Pancreas (tissue), 10 donors: Measurements from ENCODE around the gene FBLN2. TPM values are rescaled to one million over a fixed set of nuclear protein-coding genes. Genes with fewer than 3 reads are reported as not detected.

Experiments
- ATAC-seq, 4 donors: fragments of 200-7000 bp; cut with Tn5 transposase; one replicate each; pipeline versions ENCODE4 v1.8.0 to v1.9.1; 2020; ENCODE audit warnings: mild to moderate bottlenecking in 4 of 4, moderate library complexity in 4 of 4
- DNase-seq, 6 donors: peaks; one replicate each; pipeline ENCODE4 v3.0.0-alpha.2; 2020
- FAIRE-seq: peaks from 2 replicates; lab custom pipeline; 2012; peaks lifted over from hg19 to GRCh38; lab: Jason Lieb, UNC
- H3K27ac ChIP-seq, 4 donors: fragments of 200-600 bp; sonication (generic); 1 replicate in 3 of 4; 2 replicates in 1 of 4; pipeline versions ENCODE4 v1.5.0 to v1.8.0; 2020
- H3K27me3 ChIP-seq, 4 donors: fragments of 200-600 bp; one replicate each; pipeline ENCODE4 v1.8.0; 2021
- H3K36me3 ChIP-seq, 3 donors: fragments of 200-600 bp; sonication (generic) in 1 of 3; one replicate each; pipeline versions ENCODE4 v1.5.0 to v1.8.0; 2020 to 2021
- H3K4me1 ChIP-seq, 3 donors: fragments of 200-600 bp; one replicate each; pipeline ENCODE4 v1.8.0; 2021
- H3K4me3 ChIP-seq, 4 donors: fragments of 200-600 bp; sonication (generic) in 2 of 4; one replicate each; pipeline versions ENCODE4 v1.5.0 to v1.8.0; 2020 to 2021
- H3K9me3 ChIP-seq, 4 donors: fragments of 200-600 bp; one replicate each; pipeline ENCODE4 v1.8.0; 2021
- CTCF ChIP-seq, 4 donors: fragments of 200-600 bp; sonication (generic) in 3 of 4; IDR thresholded peaks; one replicate each; pipeline versions ENCODE4 v1.5.0 to v1.8.0; 2021; ENCODE audit warnings: antibody characterized with exemption in 4 of 4
- WGBS, 2 donors: extraction: QIAGEN DNeasy Blood & Tissue Kit; methylation state at CpG; one replicate each; pipeline ENCODE4 v1.1.7; 2013; 5-methylcytosine and 5-hydroxymethylcytosine counted together
- intact Hi-C, 3 donors: fragments of 100-400 bp; cut with DNase I; formaldehyde crosslinking; loops; one replicate each; pipeline versions ENCODE4 v1.11.1 to v1.14.2; 2022
- polyA plus RNA-seq, 2 donors: library from polyadenylated mRNA; stranded (reverse); fragments of 200-250 nt; gene quantifications; one replicate each; pipeline ENCODE4 v1.2.3, GENCODE V29; 2013
- total RNA-seq, 6 donors: library from RNA; stranded (reverse); fragmentation: NEBNext Ultra II Directional in 4 of 6; extraction: Animal tissue kit (Norgen Biotek cat#: 25700) in 4 of 6; gene quantifications; one replicate each; pipeline versions ENCODE4 v1.2.1 to v1.2.4, GENCODE V29; 2021 to 2023
- donor health status: healthy with polysubstance abuse.
- donor health status: DM: no; HTN: no; CAD: no; lungs with moderate emphysema.
- donor health status: DM: no; HTN: no; CAD: no.
- donor health status: control.
- donor health status: control.
- donor health status: Bipolar disorder and iron deficiency.
- donor health status: DM: yes; HTN: yes; CAD: no.
- donor health status: DM: no; HTN: no; CAD: no.
- donor health status: DM: no; HTN: no; CAD: no.
- donor health status: DM: yes; HTN: yes; CAD: no.

Gene FBLN2
- total and polyA plus RNA-seq, 8 donors = 2.4 to 21.8 (median 4.2) TPM

DNA sequence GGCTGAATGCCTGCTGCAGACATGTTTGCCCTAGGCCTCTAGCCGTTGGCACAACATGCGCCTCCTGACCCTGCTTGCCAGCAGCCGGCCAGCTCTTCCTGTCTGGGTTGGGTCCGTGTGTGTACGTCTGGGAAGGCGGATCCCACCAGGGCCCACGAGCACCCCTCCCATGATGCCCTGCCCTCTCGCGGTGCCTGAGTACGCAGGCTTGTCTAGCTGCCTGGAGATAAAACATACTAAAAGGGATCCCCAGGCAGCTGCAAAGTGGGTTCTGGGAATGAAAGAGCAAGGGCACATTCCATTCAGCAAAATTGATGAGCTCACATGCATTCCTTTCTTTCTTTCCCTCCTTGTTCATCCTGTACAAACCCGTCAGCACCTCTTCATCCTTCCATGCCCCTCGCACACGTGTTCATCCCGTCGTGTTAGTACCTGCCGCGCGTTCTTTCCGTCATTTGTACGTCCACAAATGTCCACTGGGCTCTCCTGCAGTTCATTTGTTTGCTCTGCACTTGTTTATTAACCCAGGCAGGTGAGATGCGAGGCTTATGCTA lies 74.3 kb downstream of the FBLN2 start:
- FAIRE-seq (no peak), DNase-seq (peak in 1 of 6 donors; percentile 53), ATAC-seq (peak in 2 of 4 donors; percentile 33 to 61)
- intact Hi-C loops = no loop called here
- no peak for TF ChIP-seq CTCF (IDR thresholded peaks at IDR 0.05)
- Histone ChIP-seq H3K4me3 (no peak overlapping the region), H3K27me3 (no peaks in the 10 kb centered on the region), H3K36me3 (no peaks in the 10 kb centered on the region), H3K27ac (no peak overlapping the region), H3K4me1 (no peaks in the 10 kb centered on the region), H3K9me3 (no peaks in the 10 kb centered on the region)
- 50 to 56% methylated on average over 21 of the region's 21 CpGs for WGBS, 2 donors

DNA sequence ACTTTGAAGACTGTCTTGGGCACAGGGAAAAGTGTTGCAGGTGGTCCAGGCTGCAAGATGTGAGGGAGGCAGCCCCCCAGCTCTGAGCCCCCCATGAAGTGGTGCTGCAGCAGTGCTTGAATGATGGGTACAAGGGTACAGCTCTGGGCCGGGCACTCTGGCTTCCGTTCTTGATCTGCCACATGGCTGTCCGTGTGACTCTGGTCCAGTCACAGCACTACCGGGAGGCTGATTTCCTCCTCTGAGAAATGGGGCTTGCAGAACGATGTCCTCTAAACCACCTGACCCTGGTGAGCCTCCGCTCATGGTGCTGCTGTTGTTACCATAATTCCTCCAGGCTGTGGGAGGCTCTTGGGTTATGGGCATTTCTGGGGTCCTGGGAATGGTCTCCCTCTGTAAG lies 75.1 kb downstream of the FBLN2 start:
- Histone ChIP-seq H3K27ac (no peak overlapping the region), H3K4me3 (no peak overlapping the region), H3K9me3 (no peaks in the 10 kb centered on the region), H3K4me1 (no peaks in the 10 kb centered on the region), H3K27me3 (no peaks in the 10 kb centered on the region), H3K36me3 (no peaks in the 10 kb centered on the region)
- FAIRE-seq (no peak), DNase-seq (no peak), ATAC-seq (no peak)
- WGBS, 2 donors = 83 to 87% methylated on average over 6 of the region's 6 CpGs
- no peak for TF ChIP-seq CTCF (IDR thresholded peaks at IDR 0.05)
- intact Hi-C loops = no loop called here

- Histone ChIP-seq H3K36me3 (no peaks in the 10 kb centered on the region), H3K27ac (no peak overlapping the region), H3K9me3 (no peaks in the 10 kb centered on the region), H3K27me3 (no peaks in the 10 kb centered on the region), H3K4me1 (no peaks in the 10 kb centered on the region), H3K4me3 (no peak overlapping the region)
- intact Hi-C loops = no loop called here
- 95 to 97% methylated on average over 8 of the region's 8 CpGs for WGBS, 2 donors
- TF ChIP-seq CTCF (IDR thresholded peaks at IDR 0.05) = no peak
- ATAC-seq (no peak), FAIRE-seq (no peak), DNase-seq (no peak)
Measured at GRCh38 chr3:13624671-13625125, 75.8 kb downstream of the FBLN2 start.

DNA sequence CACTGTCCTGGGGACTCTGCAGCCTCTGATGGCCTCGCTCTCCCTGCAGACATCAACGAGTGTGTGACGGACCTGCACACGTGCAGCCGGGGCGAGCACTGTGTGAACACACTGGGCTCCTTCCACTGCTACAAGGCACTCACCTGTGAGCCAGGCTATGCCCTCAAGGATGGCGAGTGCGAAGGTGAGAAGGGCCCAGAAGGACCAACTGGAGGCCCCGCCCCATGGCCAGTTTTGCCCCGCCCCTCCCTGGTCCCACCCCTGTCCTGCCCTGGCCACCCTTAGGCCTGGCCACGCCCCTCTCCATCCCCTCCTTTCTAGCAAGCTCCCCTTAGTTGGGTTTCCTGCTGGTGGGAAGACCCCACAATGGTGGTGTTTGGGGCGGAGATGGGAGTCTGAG lies 77.5 kb downstream of the FBLN2 start:
- Histone ChIP-seq H3K36me3 (no peaks in the 10 kb centered on the region), H3K27ac (no peak overlapping the region), H3K9me3 (no peaks in the 10 kb centered on the region), H3K27me3 (no peaks in the 10 kb centered on the region), H3K4me3 (no peak overlapping the region), H3K4me1 (no peaks in the 10 kb centered on the region)
- FAIRE-seq (no peak), ATAC-seq (no peak), DNase-seq (peak in 1 of 6 donors; percentile 26)
- intact Hi-C loops = no loop called here
- WGBS, 2 donors = 91 to 93% methylated on average over 12 of the region's 12 CpGs
- TF ChIP-seq CTCF (IDR thresholded peaks at IDR 0.05) = no peak

GRCh38 chr3:13626915-13627460 lies 78.1 kb downstream of the FBLN2 start:
- TF ChIP-seq CTCF (IDR thresholded peaks at IDR 0.05) = no peak
- Histone ChIP-seq H3K36me3 (no peaks in the 10 kb centered on the region), H3K27ac (no peak overlapping the region), H3K9me3 (no peaks in the 10 kb centered on the region), H3K4me3 (no peak overlapping the region), H3K27me3 (no peaks in the 10 kb centered on the region), H3K4me1 (no peaks in the 10 kb centered on the region)
- ATAC-seq (no peak), DNase-seq (peak in 1 of 6 donors; percentile 37), FAIRE-seq (no peak)
- WGBS, 2 donors = 81 to 83% methylated on average over 9 of the region's 9 CpGs
- intact Hi-C loops = no loop called here
